Neural progenitor cell (in vitro differentiated cells): ENCODE data around the gene PAQR7.

Experiments used
- CTCF ChIP-seq: fragments of 200-600 bp; sonication (generic); IDR thresholded peaks from 2 replicates; pipeline ENCODE4 v1.5.1; 2017; ENCODE audit warnings: antibody characterized with exemption, mild to moderate bottlenecking
- EZH2 ChIP-seq: fragments of 200-600 bp; sonication (generic); IDR thresholded peaks from 2 replicates; pipeline ENCODE4 v1.6.1; 2017; ENCODE audit warnings: antibody characterized with exemption, mild to moderate bottlenecking, moderate library complexity

GRCh38 chr1:25924454-25924853 is 48.9 kb upstream of the PAQR7 start:
- TF ChIP-seq CTCF = no peak
- no peak for TF ChIP-seq EZH2
